GM18498 (cell line): Measurements from ENCODE around the gene GTF2H2C_2.
"Not testable (repeated sequence)": the region's sequence is repeated elsewhere in the genome, so short reads cannot be mapped to it uniquely, and the experiment has no call there.

ENCODE experiments used
- ATAC-seq: cut with Tn5 transposase; IDR thresholded peaks from one replicate; pipeline ENCODE4 v1.9.1; 2021; ENCODE audit warnings: mild to moderate bottlenecking, moderate library complexity; ENCODE audit not compliant: unreplicated experiment

GTF2H2C_2 gene

DNA sequence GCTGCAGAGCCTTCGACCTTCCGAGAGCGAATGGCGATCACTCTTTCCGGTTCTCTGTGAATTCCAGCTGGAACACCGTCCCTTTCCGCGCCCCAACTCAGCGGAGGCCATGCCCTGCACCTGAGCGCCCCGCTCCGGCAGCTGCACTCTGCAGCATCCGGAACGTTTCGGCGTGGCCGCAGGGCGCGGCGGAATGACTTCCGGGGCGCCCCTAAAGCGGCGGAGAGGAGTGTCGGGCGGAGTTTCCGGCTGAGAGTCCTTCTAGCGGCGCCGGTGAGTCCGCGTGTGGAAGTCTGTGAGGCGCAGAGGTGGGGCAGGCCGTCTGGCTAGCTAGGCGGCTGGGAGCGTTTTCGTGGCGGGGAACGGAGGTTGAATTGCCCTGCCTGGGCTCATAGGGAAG lies at the start of gene GTF2H2C_2:
Gene GTF2H2C_2 (plus strand): TSS at position 252 of the 400 bp plus-strand sequence.
- ATAC-seq, result peak; percentile 99

DNA sequence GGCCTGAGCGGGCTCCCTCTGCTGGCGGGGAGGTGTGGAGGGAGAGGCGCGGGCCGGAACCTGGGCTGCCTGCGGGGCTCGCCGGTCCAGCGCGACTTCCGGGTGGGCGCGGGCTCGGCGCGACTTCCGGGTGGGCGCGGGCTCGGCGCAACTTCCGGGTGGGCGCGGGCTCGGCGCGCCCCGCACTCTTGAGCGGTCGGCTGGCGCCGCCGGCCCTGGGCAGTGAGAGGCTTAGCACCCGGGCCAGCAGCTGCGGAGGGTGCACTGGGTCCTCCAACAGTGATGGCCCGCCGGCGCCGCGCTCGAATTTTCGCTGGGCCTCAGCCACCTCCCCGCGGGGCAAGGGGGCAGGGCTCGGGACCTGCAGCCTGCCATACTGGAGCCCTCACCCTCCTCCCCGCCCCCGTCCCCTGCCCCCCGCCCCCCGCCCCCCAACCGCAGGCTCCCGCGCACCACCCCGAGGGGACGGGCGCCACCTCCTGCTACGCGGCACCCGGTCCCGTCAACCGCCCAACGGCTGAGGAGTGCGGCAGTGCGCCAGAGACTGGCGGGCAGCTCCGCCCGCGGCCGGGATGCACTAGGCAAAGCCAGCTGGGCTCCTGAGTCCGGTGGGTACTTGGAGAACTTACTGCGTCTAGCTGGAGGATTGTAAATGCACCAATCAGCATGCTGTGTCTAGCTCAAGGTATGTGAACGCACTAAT lies 14.0 kb upstream of the GTF2H2C_2 start:
- peak; percentile 46 for ATAC-seq

DNA sequence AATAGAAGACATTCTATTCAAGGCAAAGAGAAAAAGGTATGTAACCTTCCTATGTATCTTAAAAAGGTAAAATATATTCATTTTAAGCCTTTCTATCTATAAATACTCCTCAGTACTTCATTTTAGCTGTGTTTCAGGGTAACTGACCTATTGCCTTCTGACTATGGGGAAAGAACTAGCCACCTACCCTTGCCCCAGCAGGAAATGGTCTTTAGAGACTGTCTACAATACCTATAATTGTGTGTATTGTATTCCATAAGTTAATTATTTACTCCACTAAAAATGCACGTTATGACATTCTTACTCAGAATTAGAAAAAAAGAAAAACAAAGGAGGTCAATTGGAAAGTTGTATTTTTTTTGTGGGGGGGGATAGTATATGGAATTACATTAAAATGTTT lies 6.2 kb downstream of the GTF2H2C_2 start:
- not testable (repeated sequence) for ATAC-seq

DNA sequence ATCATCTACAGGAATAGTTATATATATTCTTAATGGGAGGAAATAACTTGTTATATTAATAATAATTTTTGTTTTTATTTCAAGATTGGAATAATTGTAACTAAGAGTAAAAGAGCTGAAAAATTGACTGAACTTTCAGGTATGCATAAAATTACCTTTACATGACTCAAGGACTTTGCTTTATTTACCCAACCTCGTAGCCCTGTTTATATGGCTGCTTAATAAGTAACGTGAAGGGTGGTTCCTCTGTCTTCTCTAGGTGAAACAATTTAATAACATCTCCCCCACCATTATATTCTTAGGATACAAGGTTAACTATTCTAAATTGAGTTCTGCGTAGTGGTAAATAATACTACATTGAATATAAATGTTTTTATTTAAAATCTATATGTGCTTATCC lies 8.0 kb downstream of the GTF2H2C_2 start:
- not testable (repeated sequence) for ATAC-seq

DNA sequence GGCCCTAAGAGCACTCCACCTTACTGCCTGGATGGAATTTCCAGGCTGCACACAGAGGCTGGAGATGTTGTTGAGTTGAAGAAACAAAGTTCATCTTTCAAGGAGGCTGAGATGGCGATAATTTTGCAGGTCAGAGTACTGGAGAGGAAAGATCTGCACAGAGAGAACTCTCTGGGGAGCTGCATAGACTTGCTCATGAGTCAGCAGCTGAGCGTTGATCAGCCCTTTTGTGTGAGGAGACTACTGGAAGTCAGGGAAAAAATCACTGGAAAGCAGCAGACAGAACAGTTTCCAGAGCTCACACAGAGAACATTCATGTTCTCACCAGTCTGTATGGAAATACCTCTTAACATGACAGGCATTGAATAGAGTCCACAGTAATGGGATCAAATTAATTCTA lies 23.4 kb downstream of the GTF2H2C_2 start:
- ATAC-seq, result not testable (repeated sequence)

DNA sequence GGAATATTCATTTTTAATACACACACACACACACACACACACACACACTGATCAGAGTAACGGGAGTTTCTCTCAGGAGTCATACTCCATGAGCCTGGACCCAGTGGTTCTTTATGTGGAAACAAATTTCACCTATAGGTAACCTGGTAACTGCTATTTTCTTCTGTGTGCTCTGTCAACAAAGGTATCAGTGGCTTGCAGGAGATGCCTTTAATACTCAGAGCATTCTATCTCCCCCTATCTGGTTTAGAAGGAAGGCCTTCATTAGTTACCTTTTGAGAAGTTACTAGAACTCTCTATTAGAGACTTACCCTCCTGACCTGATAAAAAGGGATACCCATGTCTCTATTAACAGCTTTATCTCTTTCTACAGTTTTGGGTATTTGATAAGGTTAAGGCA lies 34.4 kb downstream of the GTF2H2C_2 start:
- not testable (repeated sequence) for ATAC-seq

DNA sequence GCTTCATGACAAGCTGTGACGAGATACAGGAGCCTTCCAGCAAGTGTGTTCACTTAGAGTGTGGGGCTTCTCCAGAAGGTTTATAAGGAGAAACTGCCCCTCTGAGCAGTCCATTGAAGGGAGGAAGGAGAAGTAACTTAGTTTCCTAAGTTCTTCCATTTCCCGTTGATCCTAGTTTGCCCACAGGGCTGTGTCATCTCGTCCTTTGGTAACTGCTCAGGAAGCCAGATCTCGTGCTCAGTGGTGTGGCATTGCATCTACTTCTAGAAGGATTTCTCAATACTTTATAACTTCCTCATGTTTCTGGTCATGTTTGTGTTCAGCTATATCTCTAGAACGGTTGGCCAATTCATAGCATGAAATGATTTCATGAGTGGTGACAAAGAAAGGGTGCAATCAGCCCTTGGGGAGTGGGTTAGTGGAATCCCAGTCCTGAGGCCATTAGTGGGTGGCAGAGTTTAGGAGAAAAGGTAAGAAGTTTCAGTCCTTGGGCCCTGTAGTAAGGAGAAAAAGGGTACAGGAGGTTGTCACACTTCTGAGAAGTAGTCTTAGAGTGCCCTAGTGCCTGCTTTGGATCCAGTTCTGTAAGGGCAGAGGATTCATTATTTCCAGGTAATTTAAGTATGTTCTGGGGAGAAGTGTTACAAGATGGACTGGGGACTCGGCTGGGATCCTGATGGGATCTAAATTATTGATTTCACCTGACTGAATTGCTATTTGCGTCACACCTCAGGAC lies 36.2 kb downstream of the GTF2H2C_2 start:
- not testable (repeated sequence) for ATAC-seq

DNA sequence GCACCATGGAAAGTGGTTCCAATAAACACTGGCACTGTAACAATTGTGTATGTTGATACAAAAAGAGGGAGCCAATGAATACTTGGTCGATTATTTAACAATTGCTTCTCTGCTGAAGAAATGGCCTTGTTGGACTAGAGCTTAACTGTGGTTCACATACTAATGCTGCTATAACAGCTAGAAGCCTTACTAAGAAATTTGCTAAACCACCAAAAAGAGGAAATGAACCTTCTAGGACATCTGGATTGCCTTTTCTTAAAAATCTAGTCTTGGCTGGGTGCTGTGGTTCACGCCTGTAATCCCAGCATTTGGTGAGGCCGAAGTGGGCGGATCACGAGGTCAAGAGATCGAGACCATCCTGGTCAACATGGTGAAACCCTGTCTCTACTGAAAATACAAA lies 41.9 kb downstream of the GTF2H2C_2 start:
- peak; percentile 86 for ATAC-seq

DNA sequence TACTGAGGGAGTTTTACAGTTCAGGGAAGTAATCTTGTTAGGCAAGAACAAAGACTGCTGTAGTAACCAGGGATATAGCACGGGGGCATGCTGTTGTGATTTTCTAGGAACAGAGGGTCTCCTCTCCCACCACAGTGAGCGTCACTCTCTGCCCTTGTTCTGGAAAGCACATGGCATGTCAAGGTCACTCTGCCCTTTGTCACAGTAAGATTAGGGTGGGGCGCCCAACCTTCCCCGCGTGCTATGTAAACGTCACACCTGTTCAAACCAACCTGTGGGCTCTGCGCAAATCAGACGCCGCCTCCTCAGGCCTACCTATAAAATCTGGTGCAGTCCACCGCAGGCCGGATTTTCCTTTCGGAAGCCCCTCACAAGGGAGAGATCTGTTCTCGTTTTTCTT lies 44.0 kb downstream of the GTF2H2C_2 start:
- ATAC-seq, result not testable (repeated sequence)

DNA sequence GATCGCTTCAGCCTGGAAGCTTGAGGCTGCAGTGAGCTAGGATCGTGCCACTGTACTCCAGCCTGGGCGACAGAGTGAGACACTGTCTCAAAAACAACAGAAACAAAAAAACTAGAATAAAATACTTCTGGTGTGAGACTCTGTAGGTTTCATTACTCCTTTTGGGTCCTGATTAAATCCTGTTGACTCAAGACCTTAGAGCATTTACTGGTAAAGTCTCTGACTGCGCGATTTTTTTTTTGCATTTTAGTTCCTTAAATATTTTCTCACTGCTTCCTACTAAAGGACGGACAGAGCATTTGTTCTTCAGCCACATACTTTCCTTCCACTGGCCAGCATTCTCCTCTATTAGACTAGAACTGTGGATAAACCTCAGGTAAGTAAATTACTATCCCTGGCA lies 46.8 kb downstream of the GTF2H2C_2 start:
- ATAC-seq, result not testable (repeated sequence)

DNA sequence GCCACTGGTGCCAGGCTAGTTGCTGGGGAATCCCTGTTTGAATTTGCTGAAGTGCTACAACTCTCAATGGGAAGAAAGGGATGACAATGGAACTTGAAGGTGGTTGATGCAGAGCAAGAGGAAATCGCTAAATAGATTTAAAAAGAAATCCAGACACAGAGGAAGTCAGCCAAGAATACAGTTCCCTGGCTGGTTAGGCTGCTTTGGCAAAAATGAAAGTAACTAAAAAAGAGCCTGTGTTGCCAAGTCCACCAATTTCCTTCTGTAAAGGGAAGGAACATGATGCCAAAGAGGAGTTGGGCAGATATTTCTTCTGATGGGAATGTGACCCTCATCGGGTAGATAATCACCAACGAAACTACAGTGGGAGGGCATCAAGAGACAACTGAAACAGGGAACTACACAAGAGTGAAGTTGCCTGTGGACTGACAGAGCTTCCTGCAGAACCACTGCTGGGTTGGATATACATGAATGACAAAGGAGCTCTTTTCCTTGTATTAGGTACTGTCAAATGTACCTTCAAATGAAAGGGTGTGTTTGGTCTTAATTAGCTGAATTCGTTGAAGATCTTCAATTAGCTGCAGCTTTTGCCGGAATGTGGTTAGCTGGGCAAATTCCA lies 49.0 kb downstream of the GTF2H2C_2 start:
- ATAC-seq, result not testable (repeated sequence)

DNA sequence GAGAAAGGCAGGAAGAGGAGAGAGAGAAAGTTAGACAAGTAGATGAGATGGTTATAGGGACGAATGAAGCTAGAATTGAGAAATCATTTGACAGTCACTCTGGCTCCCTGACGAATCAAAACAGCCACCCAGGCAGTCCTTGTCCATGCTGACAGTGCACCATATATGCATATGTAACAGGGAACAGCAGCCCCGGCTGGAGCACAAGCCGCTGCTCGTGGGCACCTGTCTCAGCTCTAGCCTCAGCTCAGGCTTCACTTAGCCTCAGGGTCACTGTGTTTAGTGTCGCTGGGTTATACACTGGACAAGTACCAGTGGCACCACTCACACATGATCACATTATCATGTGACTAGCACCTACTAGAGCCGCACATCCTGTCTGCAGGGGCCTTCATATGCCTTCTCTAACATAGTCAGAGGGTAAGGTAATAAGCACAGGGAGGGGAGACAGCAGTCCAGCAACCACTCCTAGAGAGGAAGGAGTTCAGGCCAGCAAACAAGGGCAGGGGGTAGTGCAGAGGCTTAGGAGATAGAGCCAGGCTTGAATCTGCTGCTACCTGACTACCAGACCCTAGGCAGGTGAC lies 54.9 kb downstream of the GTF2H2C_2 start:
- not testable (repeated sequence) for ATAC-seq
